ENCODE data around the gene PWWP2B.

- TF ChIP-seq YY1 (IDR thresholded peaks at IDR 0.05; ENCODE audit: low read depth) (no peak), TEAD4 (IDR thresholded peaks at IDR 0.05) (no peak), TAF1 (IDR thresholded peaks at IDR 0.05; ENCODE audit: low read depth) (no peak), MAX (IDR thresholded peaks at IDR 0.05) (no peak), CEBPB (IDR thresholded peaks at IDR 0.05) (no peak)
Observed at GRCh38 chr10:132437541-132437950, 40.5 kb downstream of the PWWP2B start.

All from Ishikawa (cell line).